ENCODE results near the gene FAM107B. TPM values are rescaled to one million over a fixed set of nuclear protein-coding genes. Genes with fewer than 3 reads are reported as not detected.
"Not testable (repeated sequence)": the region's sequence is repeated elsewhere in the genome, so short reads cannot be mapped to it uniquely, and the experiment has no call there.

The FAM107B gene
- 105 TPM for polyA plus RNA-seq (ENCODE audit: insufficient read length)
- long read RNA-seq, donor 1, transcript FAM107B-216 (2 exons, 568 nt), result minor isoform, 5 of 24 reads
- long read RNA-seq, donor 1, transcript FAM107B-211 (4 exons, 2,633 nt), result major isoform, 19 of 24 reads
- long read RNA-seq, donor 1, partial matches to known transcripts, result 0 of 24 reads
- long read RNA-seq, donor 1, other reads (novel, unspliced or antisense), result 0 of 24 reads
- long read RNA-seq, donor 2, transcript FAM107B-211 (4 exons, 2,633 nt), result major isoform, 26 of 29 reads
- long read RNA-seq, donor 2, partial matches to known transcripts, result 0 of 29 reads
- long read RNA-seq, donor 2, other reads (novel, unspliced or antisense), result 0 of 29 reads
- long read RNA-seq, donor 3, transcript FAM107B-205 (5 exons, 2,374 nt), result minor isoform, 7 of 19 reads
- long read RNA-seq, donor 3, transcript FAM107B-211 (4 exons, 2,633 nt), result major isoform, 11 of 19 reads
- long read RNA-seq, donor 3, partial matches to known transcripts, result 0 of 19 reads
- long read RNA-seq, donor 3, other reads (novel, unspliced or antisense), result 0 of 19 reads
- long read RNA-seq, donor 4, partial matches to known transcripts, result 0 of 2 reads
- long read RNA-seq, donor 4, other reads (novel, unspliced or antisense), result 0 of 2 reads
- long read RNA-seq, donor 5, transcript FAM107B-211 (4 exons, 2,633 nt), result major isoform, 14 of 28 reads
- long read RNA-seq, donor 5, transcript FAM107B-205 (5 exons, 2,374 nt), result minor isoform, 9 of 28 reads
- long read RNA-seq, donor 5, partial matches to known transcripts, result 0 of 28 reads
- long read RNA-seq, donor 5, other reads (novel, unspliced or antisense), result 0 of 28 reads
- long read RNA-seq, donor 6, transcript FAM107B-211 (4 exons, 2,633 nt), result major isoform, 24 of 27 reads
- long read RNA-seq, donor 6, partial matches to known transcripts, result 0 of 27 reads
- long read RNA-seq, donor 6, other reads (novel, unspliced or antisense), result 0 of 27 reads
- long read RNA-seq, donor 7, transcript FAM107B-211 (4 exons, 2,633 nt), result major isoform, 27 of 71 reads
- long read RNA-seq, donor 7, transcript FAM107B-216 (2 exons, 568 nt), result minor isoform, 5 of 71 reads
- long read RNA-seq, donor 7, partial matches to known transcripts, result 34 of 71 reads
- long read RNA-seq, donor 7, other reads (novel, unspliced or antisense), result 0 of 71 reads
- long read RNA-seq, donor 8, transcript FAM107B-211 (4 exons, 2,633 nt), result major isoform, 12 of 14 reads
- long read RNA-seq, donor 8, partial matches to known transcripts, result 0 of 14 reads
- long read RNA-seq, donor 8, other reads (novel, unspliced or antisense), result 0 of 14 reads

DNA sequence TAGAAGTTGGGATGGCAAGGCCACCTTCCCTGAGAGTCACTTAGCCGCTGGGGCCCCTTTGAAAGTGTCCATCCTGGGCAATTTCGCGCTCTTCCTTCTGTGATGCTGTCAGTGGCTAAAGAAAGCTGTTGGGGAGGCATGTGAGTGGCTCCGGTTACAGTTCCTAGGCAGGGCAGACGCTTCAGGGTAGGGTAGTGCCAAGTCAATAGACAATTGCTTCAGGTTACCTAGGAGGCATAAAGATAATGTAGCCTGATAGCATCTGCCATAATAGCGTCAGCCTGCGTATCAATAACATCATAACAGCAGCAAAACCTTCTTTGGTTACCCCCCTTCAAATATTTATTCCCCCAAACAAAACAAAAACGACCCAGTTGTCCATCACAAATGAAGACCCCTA is at the start of gene FAM107B:
TSS of gene FAM107B (minus strand) at position 101 of the 400 bp plus-strand sequence. CDS start 234 bp downstream, outside the sequence.
- no peak for DNase-seq

DNA sequence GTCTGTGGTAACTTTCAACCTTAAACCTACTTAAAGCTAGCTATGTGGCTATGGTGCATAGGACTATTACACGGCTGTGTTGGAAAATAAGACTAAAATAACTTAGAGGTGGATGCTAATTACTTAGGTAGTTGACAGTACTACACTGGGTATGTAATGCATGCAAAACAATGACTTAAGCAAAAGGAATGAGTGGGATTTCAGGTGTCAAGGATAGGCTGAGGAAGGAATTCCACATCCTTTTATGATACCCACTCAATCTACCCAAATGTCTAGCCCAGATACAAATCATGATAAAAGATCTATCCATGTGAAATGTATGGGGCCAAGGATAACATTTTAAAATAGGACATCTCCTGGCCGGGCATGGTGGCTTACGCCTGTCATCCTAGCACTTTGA is 49.3 kb upstream of the FAM107B start:
- no peak for DNase-seq

DNA sequence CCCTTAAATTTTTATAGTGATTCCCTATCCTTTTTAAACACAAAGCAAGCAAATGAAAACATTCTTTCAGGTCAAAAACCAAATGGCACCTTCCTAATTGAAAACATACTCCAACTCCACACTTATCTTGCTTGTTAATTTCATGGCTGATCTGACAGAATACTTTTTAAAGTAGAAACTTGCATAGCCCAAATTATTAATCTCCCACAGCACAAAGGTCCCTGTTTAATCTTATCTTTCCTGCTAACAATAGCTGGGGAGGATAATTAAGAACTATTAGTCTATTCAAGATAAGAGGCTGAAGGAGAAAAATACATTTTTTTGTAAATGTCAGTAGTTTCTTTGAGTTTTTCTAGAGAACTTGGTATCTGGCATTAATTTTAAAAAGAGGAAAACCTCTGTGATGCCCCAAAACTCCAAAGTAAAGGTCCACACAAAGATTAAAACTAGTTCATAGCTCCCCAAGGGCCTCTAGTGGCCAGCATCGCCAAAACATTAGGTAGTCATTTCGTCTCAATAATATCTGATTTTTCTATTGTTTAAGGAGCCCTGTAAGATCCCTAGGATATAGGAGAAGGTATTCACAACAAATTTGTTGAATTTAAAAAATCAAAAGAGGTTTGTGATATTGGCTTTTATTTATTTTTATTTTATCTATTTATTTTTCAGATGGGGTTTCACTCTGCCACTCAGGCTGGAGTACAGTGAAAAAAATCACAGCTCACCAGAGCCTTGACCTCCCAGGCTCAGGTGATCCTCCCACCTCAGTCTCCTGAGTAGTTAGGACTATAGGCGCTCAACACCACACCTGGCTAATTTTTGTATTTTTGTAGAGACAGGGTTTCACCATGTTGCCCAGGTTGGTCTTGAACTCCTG is 48.4 kb upstream of the FAM107B start:
- DNase-seq, result no peak

DNA sequence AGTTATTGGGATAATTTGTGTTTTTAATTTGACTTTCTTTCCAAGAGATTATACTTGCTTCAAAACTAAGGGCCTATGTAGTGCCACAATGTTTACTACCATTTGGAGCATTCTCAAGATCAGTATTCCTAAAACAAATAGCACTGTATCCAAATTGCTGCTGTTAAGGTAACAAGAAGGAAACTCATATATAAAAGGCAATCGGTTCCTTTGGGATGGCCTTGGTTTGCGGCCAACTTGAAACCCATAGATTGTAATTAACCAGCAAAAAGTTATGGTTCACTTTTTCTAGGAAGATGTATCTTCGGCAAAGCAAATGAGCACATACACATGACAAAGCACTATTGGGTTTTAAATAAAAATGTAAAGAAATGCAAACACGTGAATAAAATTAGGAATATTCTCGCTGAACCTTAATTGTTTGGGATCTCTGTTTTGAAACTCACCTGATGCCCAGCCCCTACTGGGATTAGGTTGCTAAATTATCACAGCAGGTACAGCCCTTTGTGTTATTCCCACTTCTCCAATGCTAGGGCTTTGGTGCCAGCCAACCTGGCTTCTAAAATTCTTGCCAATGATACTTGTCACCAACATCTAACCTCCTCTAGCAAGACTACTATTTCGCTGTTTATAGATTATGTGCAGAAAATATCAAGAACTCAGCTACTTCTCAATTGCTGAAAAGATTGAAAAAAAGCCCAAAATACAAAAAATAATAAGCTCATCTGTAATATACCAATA is 47.1 kb upstream of the FAM107B start:
- no peak for DNase-seq

DNA sequence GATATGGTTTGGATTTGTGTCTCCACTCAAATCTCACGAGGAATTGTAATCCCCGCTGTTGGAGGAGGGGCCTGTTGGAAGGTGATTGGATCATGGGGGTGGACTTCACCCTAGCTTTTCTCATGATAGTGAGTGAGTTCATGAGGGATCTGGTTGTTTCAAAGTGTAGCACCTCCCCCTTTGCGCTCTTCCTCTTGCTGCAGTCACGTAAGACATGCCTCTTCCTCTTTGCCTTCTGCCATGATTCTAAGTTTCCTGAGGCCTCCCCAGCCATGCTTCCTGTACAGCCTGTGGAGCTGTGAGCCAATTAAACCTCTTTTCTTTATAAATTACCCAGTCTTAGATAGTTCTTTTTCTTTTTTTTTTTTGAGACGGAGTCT is 46.1 kb upstream of the FAM107B start:
- DNase-seq, result no peak

DNA sequence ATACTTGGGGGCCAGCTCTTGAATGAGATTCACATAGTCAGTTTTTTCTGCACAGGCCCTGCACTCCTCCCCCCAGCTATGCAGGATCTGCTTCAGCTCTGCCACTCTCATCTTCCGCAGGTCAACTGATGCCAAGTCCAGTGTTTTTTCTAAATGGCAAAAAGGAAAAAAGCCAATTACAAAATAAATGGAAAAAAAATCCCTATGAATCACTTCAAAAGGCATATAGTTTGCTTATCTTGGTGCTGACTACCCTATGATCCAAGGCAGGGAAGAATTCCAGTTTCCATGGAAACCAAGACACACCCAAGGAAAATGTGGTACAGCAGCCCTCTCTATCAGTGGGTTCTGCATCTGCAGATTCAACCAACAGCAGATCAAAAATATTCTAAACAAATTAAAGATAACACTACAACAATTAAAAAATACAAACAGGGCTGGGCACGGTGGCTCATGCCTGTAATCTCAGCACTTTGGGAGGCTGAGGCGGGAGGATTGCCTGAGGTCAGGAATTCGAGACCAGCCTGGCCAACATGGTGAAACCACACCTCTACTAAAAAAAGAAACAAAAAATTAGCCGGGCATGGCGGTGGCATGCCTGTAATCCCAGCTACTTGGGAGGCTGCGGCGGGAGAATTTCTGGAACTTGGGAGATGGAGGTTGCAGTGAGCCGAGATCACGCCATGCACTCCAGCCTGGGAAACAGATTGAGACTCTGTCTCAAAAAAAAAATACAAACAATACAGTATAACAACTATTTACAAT is 45.5 kb upstream of the FAM107B start:
- no peak for DNase-seq

DNA sequence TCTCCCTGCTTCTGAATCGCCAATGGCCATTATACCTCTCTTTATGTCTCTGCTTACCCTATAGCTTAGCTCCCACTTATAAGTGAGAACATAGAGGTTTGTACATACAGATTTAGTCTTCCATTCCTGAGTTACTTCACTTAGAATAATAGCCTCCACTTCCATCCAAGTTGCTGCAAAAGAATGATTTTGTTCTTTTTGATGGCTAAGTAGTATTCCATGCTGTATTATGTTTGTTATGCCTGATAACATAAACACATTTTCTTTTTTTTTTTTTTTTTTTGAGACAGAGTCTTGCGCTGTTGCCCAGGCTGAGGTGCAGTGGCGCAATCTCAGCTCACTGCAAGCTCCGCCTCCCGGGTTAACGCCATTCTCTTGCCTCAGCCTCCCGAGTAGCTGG is 42.0 kb upstream of the FAM107B start:
- not testable (repeated sequence) for DNase-seq

DNA sequence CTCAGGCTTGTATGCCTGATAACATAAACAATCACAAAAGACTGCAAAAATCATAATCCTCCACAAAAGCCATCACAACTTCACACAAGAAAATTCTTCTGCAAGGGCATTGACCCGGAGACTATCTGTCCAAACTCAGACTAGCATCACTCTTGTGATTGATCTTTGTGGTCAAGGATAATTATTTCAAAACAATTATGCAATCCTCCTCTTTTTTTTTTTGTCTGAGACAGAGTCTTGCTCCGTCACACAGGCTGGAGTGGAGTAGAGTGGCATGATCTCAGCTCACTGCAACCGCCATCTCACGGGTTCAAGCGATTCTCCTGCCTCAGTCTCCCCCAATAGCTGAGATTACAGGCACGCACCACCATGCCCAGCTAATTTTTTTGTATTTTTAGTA is 41.0 kb upstream of the FAM107B start:
- no peak for DNase-seq

DNA sequence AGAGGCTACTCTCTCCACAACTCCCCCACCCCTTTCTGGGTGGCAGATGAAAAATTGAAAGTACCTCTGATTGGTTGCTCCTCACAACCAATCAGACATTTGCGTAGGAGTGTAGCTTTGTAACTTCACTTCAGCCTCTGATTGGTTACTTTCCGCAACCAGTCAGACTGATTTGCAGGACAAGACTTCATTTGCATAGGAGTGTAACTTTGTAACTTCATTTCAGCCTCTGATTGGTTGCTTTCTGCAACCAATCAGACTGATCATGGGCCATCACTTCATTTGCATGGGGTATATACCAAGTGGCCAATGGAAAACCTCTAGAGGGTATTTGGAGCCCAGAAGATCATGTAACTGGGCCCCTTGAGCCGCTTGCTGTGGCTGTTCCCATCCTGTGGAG is 37.6 kb upstream of the FAM107B start:
- no peak for DNase-seq

DNA sequence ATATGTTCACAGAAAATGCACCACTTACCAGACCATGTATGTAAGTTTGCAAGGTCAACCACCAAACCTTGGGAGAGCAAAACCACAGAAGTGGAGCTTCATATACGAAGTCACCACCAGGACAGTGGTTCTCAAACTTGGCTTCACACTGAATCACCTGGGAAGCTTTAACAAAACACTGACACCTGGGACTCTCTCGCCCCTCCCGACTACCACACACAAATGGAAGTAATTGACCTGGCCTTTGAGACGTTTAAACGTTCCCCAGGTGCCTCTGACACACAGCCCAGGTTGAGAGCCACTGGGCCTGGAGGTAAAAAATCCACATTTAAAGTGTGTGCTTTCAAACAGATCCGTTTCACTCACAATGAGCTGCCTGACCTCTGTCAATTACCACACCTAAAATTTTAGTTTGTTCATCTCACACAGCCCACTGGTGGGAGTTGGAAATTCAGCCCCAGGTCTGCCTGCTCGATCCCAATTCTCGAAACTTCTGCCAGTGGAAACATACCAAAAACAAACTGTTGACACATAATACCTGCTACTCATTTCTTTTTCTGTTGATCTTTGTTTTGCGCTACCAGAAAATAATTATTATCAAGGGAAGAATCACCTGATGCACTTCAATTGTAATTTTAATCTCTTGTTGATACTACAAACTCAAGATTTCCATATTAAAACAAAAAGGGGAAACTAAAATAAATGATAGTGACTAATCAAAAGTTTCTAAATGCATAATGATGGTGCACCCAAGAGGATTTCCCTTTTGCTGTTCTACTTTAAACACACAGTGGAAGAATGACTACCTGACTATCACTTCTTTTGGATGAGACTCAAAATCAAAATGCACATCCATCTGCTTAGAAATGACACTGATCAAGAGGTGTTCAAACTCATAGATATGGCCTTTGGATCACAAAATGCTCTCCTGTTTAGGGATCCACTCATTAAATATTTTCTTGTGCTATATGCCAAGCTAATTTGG is 36.6 kb upstream of the FAM107B start:
- no peak for DNase-seq

DNA sequence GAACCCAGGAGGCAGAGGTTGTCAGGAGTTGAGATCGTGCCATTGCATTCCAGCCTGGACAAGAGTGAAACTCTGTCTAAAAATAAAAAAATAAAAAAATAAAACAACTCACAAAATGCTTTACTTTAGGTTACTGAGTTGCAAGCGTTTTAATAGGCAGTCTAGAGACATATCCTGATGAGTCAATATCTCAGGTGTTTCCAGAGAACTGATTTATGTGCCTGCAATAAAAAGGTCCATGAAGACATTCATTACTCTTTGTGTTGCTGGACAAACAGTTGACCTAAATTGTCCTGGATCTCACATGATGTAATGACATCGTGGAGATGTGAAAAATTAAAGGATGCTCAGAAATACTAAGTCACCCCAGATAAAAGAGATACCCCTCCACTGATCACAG is 31.6 kb upstream of the FAM107B start:
- DNase-seq, result no peak

DNA sequence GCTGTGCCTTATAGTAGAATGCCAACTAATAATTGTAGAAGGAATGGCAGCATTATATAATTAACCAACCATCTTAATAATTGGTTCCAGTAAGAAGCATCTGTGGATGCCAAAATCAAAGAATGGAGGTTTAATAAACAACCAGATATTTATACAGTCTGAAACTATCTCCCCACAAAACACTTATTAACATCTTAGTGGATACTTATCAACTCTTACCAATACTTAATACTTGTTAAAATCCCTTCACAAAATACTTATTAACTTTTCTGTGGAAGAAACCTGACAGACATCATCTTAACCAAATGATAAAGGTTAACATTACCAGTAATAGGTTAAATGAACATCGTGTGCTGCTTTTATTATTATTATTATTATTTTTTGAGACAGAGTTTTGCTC is 29.1 kb upstream of the FAM107B start:
- no peak for DNase-seq

DNA sequence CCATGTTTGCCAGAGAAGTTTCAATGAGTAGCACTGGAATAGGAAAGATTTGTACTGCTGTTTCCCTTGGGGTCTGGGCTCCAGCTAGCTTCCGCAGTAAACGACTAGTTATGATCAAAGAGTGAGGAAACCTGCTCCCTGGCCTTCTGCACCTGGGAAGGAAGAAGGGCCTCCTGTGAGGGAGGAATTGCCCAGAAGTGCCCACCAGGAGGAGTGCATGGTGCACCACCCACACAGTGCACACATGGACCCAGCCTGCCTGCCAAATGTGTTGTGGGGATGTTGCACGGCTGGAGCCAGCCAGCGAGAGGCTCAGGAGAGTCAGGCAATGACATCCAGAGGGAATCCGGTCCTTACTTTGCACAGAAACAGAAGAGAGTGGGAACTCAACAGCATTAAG is 27.0 kb upstream of the FAM107B start:
- no peak for DNase-seq

DNA sequence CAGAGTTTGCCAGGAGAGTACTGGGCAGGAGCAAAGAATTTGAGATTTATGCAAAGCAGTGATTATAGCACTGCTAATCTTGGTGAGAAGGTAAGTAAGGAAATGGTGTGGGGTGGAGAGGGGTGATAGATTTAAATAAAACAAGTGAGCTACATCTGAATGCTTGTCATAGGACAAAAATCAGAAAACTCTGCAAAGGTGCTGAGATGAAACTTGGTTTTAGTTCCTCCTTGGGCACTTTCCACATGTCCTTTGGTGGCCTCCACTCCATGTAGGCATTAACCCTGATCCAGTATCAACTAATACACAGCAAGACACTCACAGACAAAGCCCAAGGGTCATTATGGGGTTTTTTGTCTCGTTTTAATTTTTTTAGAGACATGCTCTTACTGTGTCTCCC is 25.7 kb upstream of the FAM107B start:
- DNase-seq, result no peak

DNA sequence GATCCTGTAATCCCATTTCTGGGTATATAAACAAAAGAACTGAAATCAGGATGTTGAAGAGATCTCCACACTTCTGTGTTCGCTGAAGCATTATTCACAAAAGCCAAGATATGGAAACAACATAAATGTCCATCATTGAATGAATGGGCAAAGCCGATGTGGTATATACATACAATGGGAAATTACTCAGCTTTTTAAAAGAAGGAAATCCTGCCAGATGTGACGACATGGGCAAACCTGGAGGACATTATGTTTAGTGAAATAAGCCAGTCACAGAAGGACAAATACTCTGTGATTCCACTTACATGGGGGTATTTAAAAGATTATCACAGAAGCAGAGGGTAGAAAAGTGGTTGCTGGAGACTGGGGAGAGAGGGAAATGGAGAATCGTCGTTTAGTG is 23.9 kb upstream of the FAM107B start:
- no peak for DNase-seq

DNA sequence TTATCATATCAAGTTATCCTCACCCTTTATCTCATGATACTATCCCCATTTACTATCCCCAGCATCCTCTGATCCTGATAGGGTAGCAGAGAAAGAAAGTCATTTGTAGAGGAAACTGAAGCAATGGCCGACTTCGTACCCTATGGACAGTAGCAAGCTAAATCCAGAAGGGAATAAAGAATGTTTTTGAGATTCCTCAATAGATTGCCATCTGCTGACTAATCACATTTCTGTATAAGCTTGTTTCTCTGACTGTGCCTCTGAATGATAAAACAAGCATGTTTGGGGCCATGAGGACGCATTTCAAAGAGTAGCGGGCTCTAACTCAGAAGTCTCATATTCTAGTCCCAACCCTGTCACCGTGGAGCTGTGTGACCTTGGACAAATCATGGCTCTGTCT is 13.2 kb upstream of the FAM107B start:
- no peak for DNase-seq

DNA sequence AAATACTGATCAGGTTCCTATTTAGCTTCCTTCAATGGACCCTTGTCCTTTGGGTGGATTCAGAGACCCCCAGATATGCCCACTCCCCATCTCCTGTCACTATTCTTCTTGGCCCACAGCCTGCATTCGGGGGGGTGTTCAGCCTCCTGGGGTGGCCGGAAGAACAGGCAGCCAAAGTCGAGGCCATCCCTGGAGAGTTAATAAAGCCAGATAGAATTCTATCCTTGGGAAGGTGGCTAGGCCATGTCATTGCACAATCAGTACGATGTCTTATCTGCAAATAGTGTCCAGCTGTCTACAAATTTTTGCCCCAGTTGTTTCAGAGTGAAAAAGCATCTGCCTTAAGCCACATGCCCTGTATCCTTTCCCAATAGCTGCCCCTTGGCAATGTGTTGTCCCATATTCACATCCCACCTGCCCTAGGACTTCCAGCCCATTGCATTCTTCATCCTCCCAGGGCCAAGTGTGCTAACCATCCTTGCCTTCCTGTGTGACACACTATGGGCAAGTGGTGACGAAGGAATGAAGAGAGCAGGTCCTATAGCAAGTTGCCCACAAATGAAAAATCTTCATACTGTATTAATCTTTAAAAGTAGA is 9.9 kb upstream of the FAM107B start:
- DNase-seq, result no peak

DNA sequence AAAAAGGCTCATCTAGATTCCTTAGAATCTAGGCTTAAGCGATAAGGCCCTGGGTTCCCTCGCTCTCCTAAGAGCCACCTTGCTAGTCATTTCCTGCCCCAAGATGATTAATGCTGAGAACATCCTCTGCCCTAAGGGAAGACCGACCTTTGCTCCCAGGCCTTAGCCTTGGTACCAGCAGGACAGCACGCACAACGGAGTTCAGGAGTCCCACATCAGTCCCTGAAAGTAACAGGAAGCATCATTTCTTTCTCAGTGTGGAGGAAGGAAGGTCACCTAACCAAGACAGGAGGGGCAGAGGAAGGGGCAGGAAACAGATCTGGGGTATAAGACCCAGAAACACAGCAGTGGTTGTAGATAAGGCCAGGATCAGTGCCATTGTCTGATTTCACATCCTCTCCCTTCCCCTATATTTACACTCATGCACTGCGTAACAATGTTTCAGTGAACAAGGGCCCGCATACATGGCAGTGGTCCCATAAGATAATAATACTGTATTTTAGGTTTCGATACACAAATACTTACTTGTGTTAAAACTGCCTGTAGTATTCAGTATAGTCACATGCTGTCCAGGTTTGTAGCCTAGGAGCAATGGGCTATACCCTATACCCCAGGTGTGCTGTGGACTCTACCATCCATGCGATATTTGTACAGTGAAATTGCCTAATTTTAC is 8.1 kb upstream of the FAM107B start:
- DNase-seq, result no peak

Measured in left kidney (tissue), 8 donors.